Inflammatory macrophage (primary cell): ENCODE data around the gene LRP5.

Source experiments
- DNase-seq, 2 donors: peaks; one replicate each; pipeline ENCODE4 v3.0.0-alpha.2; 2020 to 2022

LRP5 gene

GRCh38 chr11:68371171-68372041, 59.0 kb downstream of the LRP5 start:
- DNase-seq, result no peak

- peak in 1 of 2 donors; percentile 18 for DNase-seq
These were observed 59.7 kb downstream of the LRP5 start for GRCh38 chr11:68372114-68372513.

GRCh38 chr11:68372625-68373024, 60.2 kb downstream of the LRP5 start:
- DNase-seq, result no peak

GRCh38 chr11:68373189-68373814, 60.9 kb downstream of the LRP5 start:
- no peak for DNase-seq

- DNase-seq, result no peak
These were observed 61.6 kb downstream of the LRP5 start for GRCh38 chr11:68373815-68374501.

- DNase-seq, result peak in 1 of 2 donors; percentile 14
These were observed 62.1 kb downstream of the LRP5 start for GRCh38 chr11:68374531-68374930.

- DNase-seq, result no peak
These were observed 62.9 kb downstream of the LRP5 start for GRCh38 chr11:68375337-68375736.

- no peak for DNase-seq
These were observed 63.4 kb downstream of the LRP5 start for GRCh38 chr11:68375766-68376165.

GRCh38 chr11:68377389-68377795, 65.0 kb downstream of the LRP5 start:
- DNase-seq, result no peak

- DNase-seq, result no peak
These were observed 66.8 kb downstream of the LRP5 start for GRCh38 chr11:68379206-68379605.

GRCh38 chr11:68380786-68381622, 68.6 kb downstream of the LRP5 start:
- DNase-seq, result no peak

- DNase-seq, result no peak
These were observed 69.3 kb downstream of the LRP5 start for GRCh38 chr11:68381716-68382115.

GRCh38 chr11:68382358-68382998, 70.1 kb downstream of the LRP5 start:
- peak in 1 of 2 donors; percentile 8 for DNase-seq

GRCh38 chr11:68383976-68384501, 71.6 kb downstream of the LRP5 start:
- peak; percentile 43 to 49 for DNase-seq

GRCh38 chr11:68384530-68385081, 72.2 kb downstream of the LRP5 start:
- DNase-seq, result no peak

- no peak for DNase-seq
These were observed 72.7 kb downstream of the LRP5 start for GRCh38 chr11:68385128-68385527.

- DNase-seq, result no peak
These were observed 74.1 kb downstream of the LRP5 start for GRCh38 chr11:68386331-68386978.

GRCh38 chr11:68387840-68388239, 75.4 kb downstream of the LRP5 start:
- no peak for DNase-seq

GRCh38 chr11:68388595-68389198, 76.3 kb downstream of the LRP5 start:
- DNase-seq, result no peak

GRCh38 chr11:68390315-68390714, 77.9 kb downstream of the LRP5 start:
- DNase-seq, result no peak
